HG03439 (cell line): ENCODE data around the gene MLST8.
"Not testable (repeated sequence)": the region's sequence is repeated elsewhere in the genome, so short reads cannot be mapped to it uniquely, and the experiment has no call there.

Experiments used
- ATAC-seq: cut with Tn5 transposase; IDR thresholded peaks from one replicate; pipeline ENCODE4 v1.9.1; 2021; ENCODE audit warnings: mild to moderate bottlenecking, moderate library complexity; ENCODE audit not compliant: unreplicated experiment

MLST8 gene

DNA sequence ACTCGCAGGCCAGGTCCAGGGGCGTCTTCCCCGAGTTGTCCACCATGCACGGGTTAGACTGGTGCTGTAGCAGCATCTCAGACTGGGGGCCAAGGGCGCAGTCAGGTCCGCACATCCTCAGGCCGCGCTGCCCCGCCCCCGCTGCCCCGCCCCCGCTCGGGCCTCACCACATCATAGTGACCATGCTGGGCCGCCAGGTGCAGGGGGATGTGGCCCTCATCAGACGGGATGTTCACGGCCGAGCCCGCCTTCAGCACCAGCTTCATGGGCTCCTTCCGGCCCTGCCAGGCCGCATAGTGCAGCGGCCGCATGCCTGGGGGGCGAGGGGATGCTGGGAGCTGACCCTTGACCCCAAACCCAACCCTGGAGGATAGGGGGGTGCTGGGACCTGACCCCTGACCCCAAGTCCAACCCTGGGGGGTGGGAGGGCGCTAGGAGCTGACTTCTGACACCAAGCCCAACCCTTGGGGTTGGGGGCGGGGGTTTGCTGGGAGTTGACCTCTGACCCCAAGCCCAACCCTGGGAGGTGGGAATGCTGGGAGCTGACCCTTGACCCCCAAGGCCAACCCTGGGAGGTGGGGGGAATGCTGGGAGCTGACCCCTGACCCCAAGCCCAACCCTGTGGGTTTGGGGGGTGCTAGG is 15.9 kb upstream of the MLST8 start:
- no peak for ATAC-seq

DNA sequence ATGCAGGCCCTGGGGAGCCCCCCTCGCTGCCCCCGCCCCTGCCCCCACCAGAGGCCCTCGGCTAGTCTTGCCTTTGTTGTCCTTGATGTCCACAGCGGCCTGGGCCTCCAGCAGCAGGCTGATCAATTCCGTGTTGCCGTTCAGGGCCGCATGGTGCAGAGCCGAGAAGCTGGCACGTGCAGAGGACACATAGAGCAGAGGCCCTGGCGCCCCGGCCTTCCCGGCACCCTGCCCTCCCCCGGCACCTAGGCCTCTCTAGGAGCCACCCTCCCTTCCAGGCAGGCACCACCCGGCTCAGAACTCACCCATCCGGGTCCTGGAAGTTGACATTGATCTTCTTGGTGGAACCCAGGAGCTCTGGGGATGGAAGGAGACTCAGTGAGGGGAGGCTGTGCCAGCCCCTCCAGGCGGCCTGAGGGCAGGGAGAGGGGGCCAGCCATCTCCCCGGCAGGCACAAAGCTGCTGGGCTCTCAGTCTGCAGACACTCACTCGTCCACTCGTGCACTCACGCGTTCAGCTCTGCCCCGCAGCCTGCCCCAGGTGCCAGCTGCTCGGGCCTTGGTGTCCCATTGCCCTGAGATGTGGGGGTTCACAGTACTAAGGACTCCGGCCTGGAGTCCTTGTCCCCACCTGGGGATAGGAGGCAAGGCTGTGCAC is 15.1 kb upstream of the MLST8 start:
- ATAC-seq, result no peak

DNA sequence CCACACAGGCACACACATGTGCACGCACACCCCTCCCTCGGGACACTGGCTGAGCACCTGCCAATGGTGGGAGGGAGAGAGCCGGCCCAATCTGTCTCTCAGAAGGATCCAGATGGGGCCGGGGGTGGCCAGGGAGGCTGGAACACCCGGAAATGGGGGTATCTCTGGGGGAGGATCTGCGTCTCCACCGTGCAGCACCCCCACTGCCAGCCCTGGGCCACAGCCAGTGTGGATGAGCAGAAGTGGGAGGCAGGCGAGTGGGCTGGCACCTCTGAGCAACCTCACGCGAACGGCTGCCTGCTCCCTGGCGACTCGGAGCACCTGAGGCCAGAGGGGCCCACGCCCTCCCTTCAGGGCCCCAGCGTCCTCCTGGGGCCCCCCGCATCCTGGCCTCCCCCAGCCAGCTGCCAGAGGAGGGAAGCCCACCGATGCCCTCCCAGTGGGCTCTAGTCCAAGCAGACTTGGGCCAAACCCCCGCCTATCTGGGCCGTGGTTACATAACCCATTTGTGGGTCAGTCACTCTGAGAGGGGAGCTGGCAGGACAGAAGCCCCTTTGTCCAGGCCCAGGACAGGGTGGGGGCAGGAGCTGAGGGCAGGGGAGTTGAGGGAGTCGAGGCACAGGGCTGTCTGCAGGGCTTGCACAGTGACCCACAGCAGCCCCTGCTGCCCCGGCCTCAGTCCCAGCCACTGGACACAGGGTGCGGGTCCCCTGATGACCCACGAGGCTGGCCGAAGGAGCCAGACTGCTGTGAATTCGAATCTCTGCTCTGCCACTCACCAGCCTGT is 14.4 kb upstream of the MLST8 start:
- ATAC-seq, result no peak

DNA sequence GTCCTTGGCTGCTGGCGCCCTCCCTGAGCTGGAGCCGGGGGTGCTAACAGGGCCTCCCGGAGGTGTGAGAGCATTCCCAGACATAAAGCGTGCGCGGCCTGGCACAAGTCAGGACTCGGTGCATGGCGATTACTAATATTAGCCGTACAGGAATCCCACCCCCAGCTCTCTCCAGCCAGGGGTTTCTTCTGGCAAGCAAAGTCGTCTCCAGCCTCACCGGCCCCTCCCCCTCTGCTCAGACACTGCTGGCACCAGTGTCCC is 13.9 kb upstream of the MLST8 start:
- no peak for ATAC-seq

DNA sequence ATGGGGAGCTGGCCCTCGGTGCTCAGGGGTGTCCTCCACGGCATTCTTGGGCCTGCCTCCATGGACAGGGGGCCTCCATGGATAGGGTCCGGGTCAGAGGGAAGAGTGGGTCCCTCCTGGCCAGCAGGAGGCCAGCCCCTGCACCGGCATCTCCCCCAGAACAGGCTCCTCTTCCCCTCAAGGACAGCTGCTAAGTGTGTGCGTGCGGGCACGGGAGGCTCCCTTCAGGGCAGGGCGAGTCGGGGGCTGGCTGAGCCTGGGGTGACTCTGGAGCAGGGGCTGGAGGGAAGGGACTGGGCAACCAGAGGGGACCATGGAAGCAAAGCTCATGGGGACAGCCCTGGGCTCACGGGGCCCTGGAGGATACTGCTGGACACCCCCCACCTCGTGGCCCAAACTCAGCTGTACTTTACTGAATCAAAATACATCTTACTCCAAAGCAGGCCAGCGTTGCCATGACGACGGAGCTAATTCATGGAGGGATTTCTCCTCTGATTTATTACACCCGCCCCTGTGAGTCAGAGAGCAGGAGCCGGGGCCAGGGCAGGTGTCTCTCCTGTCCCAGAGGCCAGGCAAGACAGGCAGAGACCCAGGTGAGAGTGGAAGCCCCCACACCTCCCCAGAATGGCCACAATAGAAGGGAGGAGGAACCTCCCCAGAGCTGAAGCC is 11.0 kb upstream of the MLST8 start:
- ATAC-seq, result no peak

DNA sequence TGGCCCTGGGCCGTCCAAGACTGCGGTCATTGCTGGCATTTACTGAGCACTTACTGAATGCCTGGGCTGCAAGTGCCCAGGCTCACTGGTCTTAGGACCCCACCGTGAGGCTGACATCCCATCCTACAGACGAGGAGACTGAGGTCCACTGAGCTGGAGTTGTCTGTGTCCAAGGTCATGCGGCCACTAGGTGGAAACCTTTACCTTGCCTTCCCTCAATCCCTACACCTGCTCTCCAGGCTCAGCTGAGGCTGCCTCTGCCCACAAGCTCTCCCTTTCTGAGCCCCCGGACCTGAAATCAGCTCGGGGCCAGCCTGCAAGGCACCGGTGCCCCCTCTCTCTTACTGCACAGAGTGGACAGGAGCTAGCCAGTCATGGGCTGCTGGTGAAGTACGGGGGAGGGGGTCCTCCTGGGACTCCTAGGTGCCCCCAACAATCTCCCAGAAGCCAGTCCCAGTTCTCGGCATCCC is 10.4 kb upstream of the MLST8 start:
- ATAC-seq, result no peak

DNA sequence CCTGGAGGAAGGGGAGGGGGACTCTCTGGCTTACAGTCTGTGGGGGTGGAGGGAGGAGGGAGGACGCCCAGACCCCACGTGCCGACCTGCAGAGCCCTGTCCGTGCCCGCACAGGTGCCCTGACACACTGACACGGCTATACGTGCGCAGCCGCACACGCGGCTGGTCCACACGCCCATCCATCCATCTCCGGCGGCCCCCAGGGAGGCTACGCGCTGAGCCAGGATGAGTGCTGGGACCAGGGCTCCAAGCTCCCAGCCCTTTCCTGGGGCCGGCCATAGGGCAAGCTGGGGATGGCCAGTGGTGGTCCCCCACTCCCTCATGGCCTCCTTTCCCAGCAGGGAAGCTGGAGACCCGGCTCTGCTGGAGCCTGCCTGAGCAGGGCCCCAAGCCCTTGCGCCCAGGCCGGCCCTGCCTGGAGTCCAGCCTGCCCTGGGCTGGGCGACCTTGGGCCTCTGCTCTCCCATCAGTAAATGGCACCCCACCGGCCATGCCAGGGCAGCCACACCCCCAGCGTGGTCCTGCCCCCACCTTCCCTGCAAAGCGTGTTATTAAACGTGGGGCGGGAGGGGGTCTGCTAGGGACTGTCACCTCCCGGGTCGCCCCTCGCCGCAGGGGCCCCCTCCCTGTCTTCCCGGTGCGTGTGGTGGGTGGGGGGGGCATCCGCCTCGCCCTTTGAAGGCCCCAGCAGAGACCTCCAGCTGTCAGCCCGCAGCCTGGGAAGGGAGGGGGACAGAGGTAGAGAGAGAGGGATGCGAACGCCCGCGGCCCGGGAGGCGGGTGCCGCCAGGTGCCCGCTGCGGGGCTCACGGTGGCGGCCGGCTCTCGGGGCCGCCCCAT is 9.7 kb upstream of the MLST8 start:
- no peak for ATAC-seq

DNA sequence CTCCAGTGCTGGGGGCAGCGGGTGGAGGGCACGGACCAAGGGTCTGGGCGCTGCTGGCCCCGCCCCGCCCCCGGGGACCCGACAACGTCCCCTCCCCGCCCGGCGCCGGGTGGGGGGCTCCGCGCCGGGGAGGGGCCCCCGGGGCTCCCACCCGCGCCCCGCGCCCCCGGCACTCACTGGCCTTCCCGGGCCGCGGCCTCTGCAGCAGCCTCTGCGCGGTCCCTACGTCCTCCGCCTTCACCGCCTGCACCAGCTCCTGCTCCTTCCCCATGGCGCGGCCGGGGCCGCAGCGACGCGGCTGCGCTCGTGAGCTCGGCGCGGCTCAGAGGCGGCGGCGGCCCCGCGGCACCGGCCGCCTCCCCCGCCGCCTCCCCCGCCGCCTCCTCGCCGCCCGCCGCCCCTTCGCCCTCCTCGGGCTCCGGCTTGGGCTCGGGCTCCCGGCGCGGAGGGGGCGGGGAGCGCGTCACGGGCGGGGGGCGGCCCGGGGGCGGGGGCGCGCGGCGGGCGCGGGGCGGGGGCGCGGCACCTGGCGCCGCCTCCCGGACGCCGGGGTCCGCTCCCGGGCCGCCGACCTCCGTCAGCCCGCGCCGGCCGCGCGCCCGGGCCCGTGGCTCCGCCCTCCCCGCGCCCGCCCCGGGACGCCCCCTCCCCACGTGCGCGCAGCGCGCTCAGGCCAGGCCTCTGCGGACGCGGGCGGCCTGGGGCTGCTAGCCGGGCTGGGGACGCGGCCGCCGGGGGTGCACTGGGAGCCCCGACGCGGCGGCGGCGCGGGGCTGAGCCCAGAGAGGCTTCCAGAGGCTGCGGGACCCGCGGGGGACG is 8.9 kb upstream of the MLST8 start, which contains the start of gene CASKIN1:
Gene CASKIN1 (minus strand): TSS at position 444 of the 819 bp plus-strand sequence. CDS start 173 bp downstream, at position 271.
- no peak for ATAC-seq

DNA sequence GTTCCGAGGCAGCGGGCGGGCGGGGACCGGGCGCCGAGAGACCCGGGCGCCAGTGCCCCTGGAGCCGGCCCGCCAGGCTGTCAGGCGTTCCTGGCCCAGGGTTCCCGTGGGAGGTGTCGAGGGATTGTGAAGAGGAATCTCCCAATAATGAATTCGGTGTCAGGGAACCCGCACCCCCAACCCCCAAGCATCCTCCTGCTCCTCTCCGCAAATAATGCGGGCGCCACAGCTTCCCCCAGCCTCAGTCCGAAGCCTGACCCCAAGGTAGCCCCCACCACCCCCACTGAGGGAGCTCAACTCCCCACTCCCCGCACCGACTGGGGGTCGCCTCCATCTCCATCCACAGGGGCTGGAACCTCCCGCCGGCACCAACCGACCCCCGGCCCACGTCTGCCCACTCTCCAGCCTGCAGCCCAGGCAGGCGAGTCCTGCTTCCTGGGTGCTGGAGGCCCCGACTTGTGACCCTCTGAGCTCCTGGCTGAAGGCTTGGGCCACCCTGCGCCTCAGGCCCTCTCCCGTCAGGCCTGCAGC is 8.2 kb upstream of the MLST8 start:
- no peak for ATAC-seq

DNA sequence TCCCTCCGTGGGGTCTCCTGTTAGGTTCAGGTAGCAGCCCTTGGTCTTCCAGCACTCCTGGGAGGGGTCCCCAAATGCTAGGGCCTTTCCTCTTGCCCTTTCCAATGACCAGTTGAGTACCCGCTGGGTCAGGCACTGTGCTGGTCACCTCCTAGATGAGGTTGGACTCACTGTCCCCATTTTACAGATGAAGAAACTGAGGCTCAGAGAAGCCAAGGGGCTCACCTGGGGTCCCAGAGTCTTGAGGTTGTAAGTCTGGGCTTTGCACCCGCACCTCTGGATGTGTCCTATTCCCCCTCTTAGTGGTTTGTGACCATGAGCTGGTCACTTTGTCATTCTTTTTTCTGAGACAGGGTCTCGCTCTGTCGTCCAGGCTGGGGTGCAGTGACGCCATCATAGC is 7.5 kb upstream of the MLST8 start:
- no peak for ATAC-seq

DNA sequence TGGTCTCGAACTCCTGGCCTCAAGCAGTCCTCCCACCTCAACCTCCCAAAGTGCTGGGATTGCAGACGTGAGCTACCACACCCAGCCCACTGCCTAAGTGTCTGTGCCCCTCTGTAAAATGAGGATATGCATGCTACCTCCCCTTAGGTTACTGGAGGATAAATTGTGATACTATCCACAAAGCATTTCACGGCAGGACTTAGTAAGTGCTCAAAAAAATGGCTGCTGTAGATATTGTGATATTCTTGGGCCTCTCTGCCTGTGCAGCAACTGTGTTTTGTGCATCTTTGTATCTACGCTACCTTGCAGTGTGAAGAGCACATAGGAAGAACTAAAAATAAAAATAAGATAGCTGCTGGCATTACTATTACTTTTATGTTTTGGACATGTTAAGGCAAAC is 7.0 kb upstream of the MLST8 start:
- no peak for ATAC-seq

DNA sequence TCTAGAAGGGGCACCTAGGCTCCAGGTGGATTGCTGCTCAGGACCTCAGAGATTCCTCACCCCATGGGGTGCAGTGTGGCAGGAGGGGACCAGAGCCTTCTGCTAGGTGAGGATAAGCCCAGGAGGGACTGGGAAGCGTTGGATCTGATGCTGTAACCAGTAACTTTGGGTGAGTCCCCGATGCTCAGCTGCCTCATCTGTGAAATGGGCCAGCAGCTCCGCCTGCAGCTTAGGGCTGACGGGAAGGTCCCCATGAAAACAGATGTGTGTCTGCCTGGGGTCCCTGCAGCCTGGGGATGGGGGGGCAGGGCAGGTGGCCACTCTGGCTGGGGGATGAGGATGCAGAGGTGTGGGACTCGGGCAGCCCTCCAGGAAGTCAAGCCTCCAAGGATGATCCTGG is 6.2 kb upstream of the MLST8 start:
- no peak for ATAC-seq

DNA sequence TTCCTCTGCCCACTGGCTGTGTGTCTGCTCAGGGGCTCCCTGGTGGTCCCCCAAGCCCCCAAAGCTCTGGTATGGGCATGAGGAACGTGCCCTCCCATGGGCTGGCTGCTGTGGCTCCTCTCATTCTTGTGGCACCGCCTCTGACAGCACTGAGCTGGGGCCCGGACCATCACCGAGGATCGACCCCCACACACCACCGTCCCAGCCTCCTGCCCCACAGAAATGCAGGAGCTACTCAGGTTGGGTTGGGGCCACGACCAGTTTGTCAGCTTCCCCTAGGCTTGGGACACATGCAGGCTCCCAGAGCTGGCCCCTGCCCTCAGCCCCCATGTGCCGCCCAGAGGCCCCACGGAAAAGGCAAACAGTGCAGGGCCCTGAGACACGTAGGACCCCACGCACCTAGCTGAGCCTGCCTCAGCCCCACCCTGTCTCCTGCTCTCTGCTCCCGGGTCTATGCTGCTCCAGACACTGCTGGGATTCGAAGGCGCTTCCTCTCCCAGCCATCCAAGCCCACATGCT is 5.6 kb upstream of the MLST8 start:
- no peak for ATAC-seq

DNA sequence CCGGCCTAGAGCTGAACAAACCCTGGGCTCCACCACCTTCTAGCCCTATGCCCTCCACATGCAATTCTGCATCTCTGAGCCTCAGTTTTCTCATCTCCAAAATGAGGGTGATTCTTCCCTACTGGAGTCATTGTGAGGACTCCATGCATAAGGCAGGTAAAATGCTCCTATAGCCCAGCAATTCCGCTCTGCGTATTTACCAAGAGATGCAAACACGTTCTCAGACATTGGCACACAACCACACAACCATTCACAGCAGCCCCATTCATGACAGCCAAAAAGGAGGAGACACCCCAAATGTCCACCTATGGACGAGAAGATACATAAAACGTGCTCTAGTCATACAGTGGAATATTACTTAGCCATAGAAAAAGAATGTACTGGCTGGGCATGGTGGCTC is 4.9 kb upstream of the MLST8 start:
- no peak for ATAC-seq

DNA sequence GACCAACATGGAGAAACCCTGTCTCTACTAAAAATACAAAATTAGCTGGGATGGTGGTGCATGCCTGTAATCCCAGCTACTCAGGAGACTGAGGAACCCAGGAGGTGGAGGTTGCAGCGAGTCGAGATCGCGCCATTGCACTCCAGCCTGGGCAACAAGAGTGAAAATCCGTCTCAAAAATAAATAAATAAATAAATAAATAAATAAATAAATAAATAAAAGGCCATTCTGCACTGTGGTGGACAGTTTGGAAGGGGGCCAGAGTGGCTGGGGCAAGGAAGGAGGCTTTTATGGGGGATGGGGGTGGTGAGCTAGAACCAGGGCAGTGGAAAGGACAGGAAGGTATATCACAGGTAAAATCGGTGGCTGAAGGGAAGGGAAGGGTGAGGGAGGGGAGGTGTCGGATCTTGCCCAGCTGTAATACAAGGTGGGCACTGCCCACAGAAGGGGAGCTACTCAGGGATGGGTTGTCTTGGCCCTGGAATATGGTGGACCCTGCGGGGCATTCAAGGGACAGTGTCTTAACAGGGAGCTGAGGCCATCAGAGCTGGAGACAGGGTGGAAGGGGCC is 2.0 kb upstream of the MLST8 start:
- ATAC-seq, result not testable (repeated sequence)

DNA sequence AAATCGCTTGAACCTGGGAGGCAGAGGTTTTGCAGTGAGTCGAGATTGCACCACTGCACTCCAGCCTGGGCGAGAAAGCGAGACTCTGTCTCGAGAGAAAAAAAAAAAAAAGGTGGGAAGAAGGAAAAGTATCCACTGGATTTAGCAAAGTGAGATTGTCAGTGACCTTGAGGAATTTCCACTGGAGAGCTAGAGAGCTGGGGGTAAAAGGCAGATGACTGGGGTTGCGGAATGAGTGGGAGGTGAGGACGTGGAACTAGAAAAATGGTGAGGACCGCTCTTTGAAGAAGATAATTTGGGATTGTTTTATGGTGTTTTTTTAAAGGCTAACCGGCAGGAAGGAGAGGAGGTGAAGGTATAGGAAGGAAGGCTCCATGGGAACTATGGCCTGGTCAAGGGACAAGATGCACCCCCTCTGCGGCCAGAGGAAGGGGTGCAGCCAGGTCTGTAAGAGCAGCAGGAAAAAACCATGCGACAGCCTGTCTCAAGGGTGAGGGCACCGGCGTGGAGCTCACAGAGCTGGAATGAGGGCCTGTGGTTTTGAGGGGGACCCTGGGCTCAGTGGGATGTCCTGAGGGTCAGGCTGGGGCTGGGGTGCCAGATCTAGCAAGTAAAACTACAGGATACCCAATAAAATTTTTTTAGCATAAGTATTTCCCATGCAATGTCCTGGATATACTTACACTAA is 694 bp upstream of the MLST8 start:
- no peak for ATAC-seq

DNA sequence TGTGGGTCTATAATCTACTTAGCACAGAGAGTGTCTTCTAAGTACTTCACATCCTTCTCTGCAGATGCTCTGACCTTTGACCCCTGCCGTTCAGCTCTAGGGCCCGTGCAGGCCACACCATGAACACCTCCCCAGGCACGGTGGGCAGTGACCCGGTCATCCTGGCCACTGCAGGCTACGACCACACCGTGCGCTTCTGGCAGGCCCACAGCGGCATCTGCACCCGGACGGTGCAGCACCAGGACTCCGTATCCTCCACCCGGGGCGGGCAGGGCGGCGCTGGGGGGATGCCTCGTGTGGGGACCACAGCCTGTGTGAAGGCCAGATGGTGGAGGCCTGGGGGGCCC is 686 bp downstream of the MLST8 start:
- ATAC-seq, result peak; percentile 4

DNA sequence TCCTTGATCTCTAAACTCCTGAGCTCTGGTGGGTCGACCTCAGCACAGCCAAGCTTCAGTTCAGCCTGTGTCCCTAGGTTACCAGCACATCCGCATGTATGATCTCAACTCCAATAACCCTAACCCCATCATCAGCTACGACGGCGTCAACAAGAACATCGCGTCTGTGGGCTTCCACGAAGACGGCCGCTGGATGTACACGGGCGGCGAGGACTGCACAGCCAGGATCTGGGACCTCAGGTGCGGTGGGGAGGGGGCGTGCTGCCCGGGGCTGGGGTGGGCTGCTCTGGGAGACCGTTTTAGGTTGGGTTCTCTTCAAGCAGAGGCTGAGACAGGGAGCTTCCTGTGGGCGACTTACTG is 1.1 kb downstream of the MLST8 start:
- ATAC-seq, result no peak
